HCT116 (cell line): ENCODE measurements around the gene PRR36.

Experiments
- CTCF ChIP-seq, 3 experiments: fragments of 200-600 bp in 1 of 3; sonication (generic) in 1 of 3; IDR thresholded peaks in 2 of 3; conservative IDR thresholded peaks in 1 of 3; 2 replicates each; pipeline ENCODE4 v1.5.1; 2012 to 2017; ENCODE audit warnings: low read depth in 2 of 3, low read length in 2 of 3, antibody characterized with exemption in 1 of 3, borderline replicate concordance in 1 of 3, control low read depth in 1 of 3, mild to moderate bottlenecking in 1 of 3, mixed read lengths in 1 of 3, mixed run types in 1 of 3, moderate library complexity in 1 of 3; ENCODE audit not compliant: insufficient read depth in 1 of 3
- EZH2 ChIP-seq: fragments of 200-600 bp; sonication (generic); IDR thresholded peaks from 2 replicates; pipeline ENCODE4 v1.6.1; 2017; ENCODE audit warnings: antibody characterized with exemption, mixed run types
- POLR2A ChIP-seq: IDR thresholded peaks from 2 replicates; pipeline ENCODE4 v1.7.0; 2011; ENCODE audit warnings: borderline replicate concordance; ENCODE audit not compliant: insufficient read depth, insufficient read length; ENCODE audit errors: extremely low read depth
- SP1 ChIP-seq: IDR thresholded peaks from 2 replicates; pipeline ENCODE4 v1.6.1; 2012; ENCODE audit warnings: low read depth
- YY1 ChIP-seq: IDR thresholded peaks from 2 replicates; pipeline ENCODE4 v1.6.1; 2011; ENCODE audit warnings: low read length, low read depth, moderate library complexity, mild to moderate bottlenecking; ENCODE audit not compliant: insufficient replicate concordance; ENCODE audit errors: extremely low read depth

DNA sequence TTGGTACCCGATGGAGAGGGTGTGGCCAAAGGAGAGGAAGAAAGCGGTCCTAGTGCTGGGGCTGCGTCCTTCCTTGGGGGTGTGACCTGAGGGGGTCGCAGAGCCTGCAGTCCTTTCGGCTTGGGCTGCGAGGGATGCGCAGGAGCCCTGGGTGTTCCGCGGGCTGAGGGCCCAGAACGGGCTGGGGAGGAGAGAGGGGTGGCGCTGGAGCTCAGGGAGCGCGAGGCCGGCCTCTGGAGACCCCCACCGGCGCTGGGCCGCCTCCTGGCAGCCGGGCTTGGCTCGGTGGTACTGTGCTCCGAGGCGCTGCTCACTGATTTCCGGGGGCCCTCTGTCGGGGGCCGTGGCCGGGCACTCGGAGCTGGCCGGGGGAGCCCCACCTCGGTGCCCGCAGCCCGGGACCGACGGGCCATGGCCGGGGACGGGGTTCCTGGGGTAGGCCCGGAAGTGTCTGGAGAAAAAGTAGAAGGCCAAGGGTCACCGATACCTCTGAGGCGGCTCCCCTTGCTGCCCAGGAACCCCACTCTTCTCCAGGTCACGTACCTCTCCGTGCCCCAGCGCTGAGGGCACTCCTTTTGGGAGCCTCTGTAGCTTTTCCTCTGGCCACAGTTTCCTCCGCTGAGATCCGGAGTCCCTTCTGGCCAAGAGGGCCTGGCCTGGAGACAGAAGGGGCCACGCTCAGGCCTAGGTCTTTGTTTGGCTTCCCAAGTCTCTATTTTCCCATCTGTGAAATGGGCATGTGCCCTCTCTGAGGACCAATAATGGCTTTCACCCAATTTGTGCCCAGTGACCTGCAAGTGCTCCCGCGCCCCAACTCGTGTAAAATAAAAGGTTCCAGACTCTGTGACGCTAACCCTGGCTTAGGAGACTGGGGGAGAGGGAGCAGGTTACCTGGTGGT, 1.6 kb downstream of the PRR36 start:
- TF ChIP-seq CTCF (IDR thresholded peaks at IDR 0.05 in 2 of 3, conservative IDR thresholded peaks at IDR 0.05 in 1 of 3; ENCODE audit: borderline replicate concordance in 1 of 3, insufficient read depth in 1 of 3, low read depth in 2 of 3, low read length in 2 of 3) = no peak
- no peak for TF ChIP-seq YY1
- 0 out of 2 replicates have a peak, but pooled peaks have one; percentile 2 for TF ChIP-seq SP1
- TF ChIP-seq EZH2 = no peak
- no peak for TF ChIP-seq POLR2A
